ENCODE results near the gene DNAL1. TPM values are rescaled to one million over a fixed set of nuclear protein-coding genes. Genes with fewer than 3 reads are reported as not detected.
A peak's percentile ranks its signal among the peaks of the same experiment; 100 is the strongest.

The DNAL1 gene
- total RNA-seq, 2 donors from 2014 or later, result 22.9 to 30.5 TPM

- H3K27ac Mint-ChIP-seq, result peak overlapping the region; percentile 44
- no peak overlapping the region for H3K9ac ChIP-seq (ENCODE audit: extremely low read depth, low read length, poor library complexity, severe bottlenecking)
- DNase-seq, result peak; percentile 73
- no peaks in the 10 kb centered on the region for H3K36me3 ChIP-seq (ENCODE audit: control insufficient read depth, insufficient read depth, low read length)
- H3K4me3 ChIP-seq (ENCODE audit: low read length), result no peak overlapping the region
- no peaks in the 10 kb centered on the region for H3K27me3 ChIP-seq (ENCODE audit: control insufficient read depth, insufficient read depth, low read length, poor library complexity, severe bottlenecking)
- no peaks in the 10 kb centered on the region for H3K9me3 ChIP-seq (ENCODE audit: control insufficient read depth, low read length)
- peak; percentile 59 for TF ChIP-seq CTCF (conservative IDR thresholded peaks at IDR 0.05)
- no peaks in the 10 kb centered on the region for H3K9me3 Mint-ChIP-seq
- H3K4me1 ChIP-seq (ENCODE audit: control insufficient read depth, insufficient read depth, low read length), result peaks cover 17% of the 10 kb centered on the region
- H3K36me3 Mint-ChIP-seq (ENCODE audit: low read depth), result no peaks in the 10 kb centered on the region
- no peaks in the 10 kb centered on the region for H3K27me3 Mint-ChIP-seq (ENCODE audit: insufficient read depth)
- peak overlapping the region; percentile 6 for H3K27ac ChIP-seq (ENCODE audit: low read depth, low read length)
- H3K4me1 Mint-ChIP-seq, result peaks cover 39% of the 10 kb centered on the region
- WGBS, 2 experiments (ENCODE audit: insufficient coverage in 1 of 2, insufficient read length in 1 of 2), result 59 to 62% methylated on average over 5 to 6 of the region's 6 CpGs
- no peak overlapping the region for H3K4me3 Mint-ChIP-seq
Measured at GRCh38 chr14:73746520-73747378, 102.0 kb downstream of the DNAL1 start.

GRCh38 chr14:73747379-73748211 lies 102.8 kb downstream of the DNAL1 start:
- no peak for TF ChIP-seq CTCF (conservative IDR thresholded peaks at IDR 0.05)
- H3K9me3 Mint-ChIP-seq, result no peaks in the 10 kb centered on the region
- no peak overlapping the region for H3K27ac ChIP-seq (ENCODE audit: low read depth, low read length)
- no peak overlapping the region for H3K4me3 Mint-ChIP-seq
- no peak for DNase-seq
- no peaks in the 10 kb centered on the region for H3K36me3 ChIP-seq (ENCODE audit: control insufficient read depth, insufficient read depth, low read length)
- H3K36me3 Mint-ChIP-seq (ENCODE audit: low read depth), result no peaks in the 10 kb centered on the region
- H3K4me1 Mint-ChIP-seq, result peaks cover 33% of the 10 kb centered on the region
- no peaks in the 10 kb centered on the region for H3K27me3 Mint-ChIP-seq (ENCODE audit: insufficient read depth)
- H3K9me3 ChIP-seq (ENCODE audit: control insufficient read depth, low read length), result no peaks in the 10 kb centered on the region
- H3K4me1 ChIP-seq (ENCODE audit: control insufficient read depth, insufficient read depth, low read length), result peaks cover 9% of the 10 kb centered on the region
- H3K27me3 ChIP-seq (ENCODE audit: control insufficient read depth, insufficient read depth, low read length, poor library complexity, severe bottlenecking), result no peaks in the 10 kb centered on the region
- WGBS, 2 experiments (ENCODE audit: insufficient coverage in 1 of 2, insufficient read length in 1 of 2), result 68 to 74% methylated on average over 5 to 8 of the region's 9 CpGs
- H3K4me3 ChIP-seq (ENCODE audit: low read length), result no peak overlapping the region
- H3K27ac Mint-ChIP-seq, result peak overlapping the region; percentile 44
- H3K9ac ChIP-seq (ENCODE audit: extremely low read depth, low read length, poor library complexity, severe bottlenecking), result no peak overlapping the region

- H3K9ac ChIP-seq (ENCODE audit: extremely low read depth, low read length, poor library complexity, severe bottlenecking), result no peak overlapping the region
- DNase-seq, result no peak
- Mint-ChIP-seq H3K36me3 (ENCODE audit: low read depth) (no peaks in the 10 kb centered on the region), H3K27ac (no peak overlapping the region), H3K9me3 (no peaks in the 10 kb centered on the region), H3K27me3 (ENCODE audit: insufficient read depth) (no peaks in the 10 kb centered on the region), H3K4me1 (peaks cover 31% of the 10 kb centered on the region), H3K4me3 (no peak overlapping the region)
- H3K4me3 ChIP-seq (ENCODE audit: low read length), result no peak overlapping the region
- H3K36me3 ChIP-seq (ENCODE audit: control insufficient read depth, insufficient read depth, low read length), result no peaks in the 10 kb centered on the region
- peaks cover 9% of the 10 kb centered on the region for H3K4me1 ChIP-seq (ENCODE audit: control insufficient read depth, insufficient read depth, low read length)
- 96 to 100% methylated on average over 4 to 6 of the region's 6 CpGs for WGBS, 2 experiments (ENCODE audit: insufficient coverage in 1 of 2, insufficient read length in 1 of 2)
- H3K27me3 ChIP-seq (ENCODE audit: control insufficient read depth, insufficient read depth, low read length, poor library complexity, severe bottlenecking), result no peaks in the 10 kb centered on the region
- H3K27ac ChIP-seq (ENCODE audit: low read depth, low read length), result no peak overlapping the region
- TF ChIP-seq CTCF (conservative IDR thresholded peaks at IDR 0.05), result no peak
- H3K9me3 ChIP-seq (ENCODE audit: control insufficient read depth, low read length), result no peaks in the 10 kb centered on the region
Measured at GRCh38 chr14:73748858-73749357, 104.1 kb downstream of the DNAL1 start.

All from endodermal cell (in vitro differentiated cells).